A375 (cell line): ENCODE results near the gene GSTO2. TPM values are rescaled to one million over a fixed set of nuclear protein-coding genes. Genes with fewer than 3 reads are reported as not detected.

Source experiments
- small RNA-seq: library from RNA; depleted of rRNA; stranded (forward); fragments of <200 nt; gene quantifications from one replicate; pipeline ENCODE3, GENCODE V24; 2014
- total RNA-seq: library from RNA; depleted of rRNA; stranded (reverse); fragments of >200 nt; shearing (Covaris generic); gene quantifications from 2 replicates; pipeline ENCODE4 v1.2.3, GENCODE V29; 2014; rRNA removed

The GSTO2 gene
- 0.29 and 1.4 TPM in 2 replicates for total RNA-seq

GRCh38 chr10:104268713-104269645 is at the start of gene GSTO2:
TSS of gene GSTO2 (plus strand) at chr10:104269184. CDS start at chr10:104274916, 5,732 bp downstream.

GRCh38 chr10:104231784-104232612 is 37.0 kb upstream of the GSTO2 start, which contains the start of gene CFAP43:
TSS of gene CFAP43 (minus strand) at chr10:104232364. CDS start at chr10:104232246, 118 bp downstream.

GRCh38 chr10:104254493-104255310 is 14.3 kb upstream of the GSTO2 start, which contains the start of gene GSTO1:
TSS of gene GSTO1 (plus strand) at chr10:104254892. CDS start at chr10:104254929, 37 bp downstream.

GRCh38 chr10:104337985-104338735 is 69.2 kb downstream of the GSTO2 start, which contains the start of gene ITPRIP:
TSS of gene ITPRIP (minus strand) at chr10:104338465. CDS start at chr10:104316051, 22,414 bp downstream.

GRCh38 chr10:104353325-104354048 is 84.5 kb downstream of the GSTO2 start, which contains the start of gene CFAP58:
TSS of gene CFAP58 (plus strand) at chr10:104353833. CDS start at chr10:104353898, 65 bp downstream.

Small RNA genes lying within 50 kb of the gene (small RNA-seq; reads per million reads assigned to genes)
- not detected for gene MIR4482

Other genes starting within 250 kb of the GSTO2 start
- 0.57 and 3.7 TPM in 2 replicates for gene COL17A1, start 183.3 kb upstream of the GSTO2 start, total RNA-seq
- 5.7 and 8.2 TPM in 2 replicates for gene SFR1, start 147.0 kb upstream of the GSTO2 start, total RNA-seq
- gene CFAP43, start 36.8 kb upstream of the GSTO2 start, total RNA-seq, result 0.19 and 0.37 TPM in 2 replicates
- gene GSTO1, start 14.3 kb upstream of the GSTO2 start, total RNA-seq, result 117 and 139 TPM in 2 replicates
- 15.0 and 22.5 TPM in 2 replicates for gene ITPRIP, start 69.3 kb downstream of the GSTO2 start, total RNA-seq
- 0.41 and 0.74 TPM in 2 replicates for gene CFAP58, start 84.6 kb downstream of the GSTO2 start, total RNA-seq